Measurements from ENCODE around the gene ICAM1. TPM values are rescaled to one million over a fixed set of nuclear protein-coding genes. Genes with fewer than 3 reads are reported as not detected.

ICAM1 gene
- total and polyA plus RNA-seq, 2 donors (not counting 1 experiment from before 2014, with no cell fraction given), result 8.9 to 15.2 TPM

GRCh38 chr19:10293637-10294367 lies 22.9 kb downstream of the ICAM1 start:
- TF ChIP-seq, protein P1, sequence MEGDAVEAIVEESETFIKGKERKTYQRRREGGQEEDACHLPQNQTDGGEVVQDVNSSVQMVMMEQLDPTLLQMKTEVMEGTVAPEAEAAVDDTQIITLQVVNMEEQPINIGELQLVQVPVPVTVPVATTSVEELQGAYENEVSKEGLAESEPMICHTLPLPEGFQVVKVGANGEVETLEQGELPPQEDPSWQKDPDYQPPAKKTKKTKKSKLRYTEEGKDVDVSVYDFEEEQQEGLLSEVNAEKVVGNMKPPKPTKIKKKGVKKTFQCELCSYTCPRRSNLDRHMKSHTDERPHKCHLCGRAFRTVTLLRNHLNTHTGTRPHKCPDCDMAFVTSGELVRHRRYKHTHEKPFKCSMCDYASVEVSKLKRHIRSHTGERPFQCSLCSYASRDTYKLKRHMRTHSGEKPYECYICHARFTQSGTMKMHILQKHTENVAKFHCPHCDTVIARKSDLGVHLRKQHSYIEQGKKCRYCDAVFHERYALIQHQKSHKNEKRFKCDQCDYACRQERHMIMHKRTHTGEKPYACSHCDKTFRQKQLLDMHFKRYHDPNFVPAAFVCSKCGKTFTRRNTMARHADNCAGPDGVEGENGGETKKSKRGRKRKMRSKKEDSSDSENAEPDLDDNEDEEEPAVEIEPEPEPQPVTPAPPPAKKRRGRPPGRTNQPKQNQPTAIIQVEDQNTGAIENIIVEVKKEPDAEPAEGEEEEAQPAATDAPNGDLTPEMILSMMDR (conservative IDR thresholded peaks at IDR 0.05 in 1 of 2, IDR thresholded peaks at IDR 0.05 in 1 of 2; ENCODE audit: low read depth in 1 of 2, low read length in 2 of 2), result no peak
- TF ChIP-seq EZH2 (IDR thresholded peaks at IDR 0.05; ENCODE audit: low read length, missing control alignments), result no peak
- DNase-seq (ENCODE audit: low read depth in 2 of 2), result no peak
- Histone ChIP-seq H3K4me1 (ENCODE audit: control insufficient read depth, extremely low read depth, insufficient read depth, low read length) (peaks cover 13% of the 10 kb centered on the region), H4K20me1 (ENCODE audit: control insufficient read depth, extremely low read depth, insufficient read depth, low read length) (no peaks in the 10 kb centered on the region), H3K4me3 (replicated peaks in 1 of 4; ENCODE audit: control extremely low read depth in 1 of 4, insufficient read depth in 1 of 4, low read depth in 3 of 4, low read length in 4 of 4) (no peak overlapping the region), H3K27ac (ENCODE audit: insufficient read depth, low read length) (no peak overlapping the region), H3K27me3 (ENCODE audit: control insufficient read depth, insufficient read depth, low read length) (peaks cover 49% of the 10 kb centered on the region), H3K4me2 (ENCODE audit: extremely low read depth, insufficient read depth, low read length) (no peak overlapping the region), H2AFZ (ENCODE audit: low read length) (no peak overlapping the region), H3K79me2 (ENCODE audit: control insufficient read depth, insufficient read depth, low read length) (no peaks in the 10 kb centered on the region), H3K9ac (ENCODE audit: insufficient read depth, low read length) (no peak overlapping the region), H3K9me3 (ENCODE audit: control insufficient read depth, insufficient read depth, low read depth, low read length) (no peaks in the 10 kb centered on the region), H3K36me3 (ENCODE audit: control insufficient read depth, insufficient read depth, low read length) (no peaks in the 10 kb centered on the region)

DNA sequence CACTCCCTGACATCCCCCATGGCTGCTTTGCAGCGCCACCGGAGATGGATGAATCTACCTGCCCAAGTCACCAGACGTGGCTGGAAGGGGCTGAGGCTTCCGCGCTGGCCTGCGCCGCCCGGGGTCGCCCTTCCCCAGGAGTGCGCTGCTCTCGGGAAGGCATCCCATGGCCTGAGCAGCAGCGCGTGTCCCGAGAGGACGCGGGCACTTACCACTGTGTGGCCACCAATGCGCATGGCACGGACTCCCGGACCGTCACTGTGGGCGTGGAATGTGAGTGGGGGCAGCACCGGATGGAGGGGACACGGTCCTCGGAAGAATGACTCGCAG lies 23.4 kb downstream of the ICAM1 start:
- Histone ChIP-seq H2AFZ (ENCODE audit: low read length) (no peak overlapping the region), H3K4me1 (ENCODE audit: control insufficient read depth, extremely low read depth, insufficient read depth, low read length) (peaks cover 13% of the 10 kb centered on the region), H4K20me1 (ENCODE audit: control insufficient read depth, extremely low read depth, insufficient read depth, low read length) (no peaks in the 10 kb centered on the region), H3K79me2 (ENCODE audit: control insufficient read depth, insufficient read depth, low read length) (no peaks in the 10 kb centered on the region), H3K27ac (ENCODE audit: insufficient read depth, low read length) (no peak overlapping the region), H3K9ac (ENCODE audit: insufficient read depth, low read length) (no peak overlapping the region), H3K4me3 (replicated peaks in 1 of 4; ENCODE audit: control extremely low read depth in 1 of 4, insufficient read depth in 1 of 4, low read depth in 3 of 4, low read length in 4 of 4) (no peak overlapping the region), H3K36me3 (ENCODE audit: control insufficient read depth, insufficient read depth, low read length) (no peaks in the 10 kb centered on the region), H3K27me3 (ENCODE audit: control insufficient read depth, insufficient read depth, low read length) (peaks cover 49% of the 10 kb centered on the region), H3K9me3 (ENCODE audit: control insufficient read depth, insufficient read depth, low read depth, low read length) (no peaks in the 10 kb centered on the region), H3K4me2 (ENCODE audit: extremely low read depth, insufficient read depth, low read length) (no peak overlapping the region)
- no peak for DNase-seq (ENCODE audit: low read depth in 2 of 2)
- TF ChIP-seq EZH2 (IDR thresholded peaks at IDR 0.05; ENCODE audit: low read length, missing control alignments), result peak; percentile 2
- TF ChIP-seq, protein P1 (conservative IDR thresholded peaks at IDR 0.05 in 1 of 2, IDR thresholded peaks at IDR 0.05 in 1 of 2; ENCODE audit: low read depth in 1 of 2, low read length in 2 of 2), result no peak

DNA sequence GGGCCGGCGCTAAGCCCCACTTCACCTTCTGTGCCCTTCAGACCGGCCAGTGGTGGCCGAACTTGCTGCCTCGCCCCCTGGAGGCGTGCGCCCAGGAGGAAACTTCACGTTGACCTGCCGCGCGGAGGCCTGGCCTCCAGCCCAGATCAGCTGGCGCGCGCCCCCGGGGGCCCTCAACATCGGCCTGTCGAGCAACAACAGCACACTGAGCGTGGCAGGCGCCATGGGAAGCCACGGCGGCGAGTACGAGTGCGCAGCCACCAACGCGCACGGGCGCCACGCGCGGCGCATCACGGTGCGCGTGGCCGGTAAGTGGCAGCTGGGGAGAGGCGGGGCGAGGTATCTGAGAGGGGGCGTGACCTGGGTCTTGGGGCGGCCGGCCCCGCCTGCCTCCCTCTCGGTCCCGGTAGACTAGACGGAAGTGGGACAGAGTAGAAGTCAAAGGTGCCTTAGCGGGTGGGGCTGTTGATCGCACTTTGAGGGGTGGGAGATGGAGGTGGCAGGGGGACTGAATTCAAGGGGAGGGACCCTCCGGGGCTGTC lies 24.5 kb downstream of the ICAM1 start:
- H3K4me1 ChIP-seq (ENCODE audit: control insufficient read depth, extremely low read depth, insufficient read depth, low read length), result peaks cover 8% of the 10 kb centered on the region
- no peaks in the 10 kb centered on the region for H3K9me3 ChIP-seq (ENCODE audit: control insufficient read depth, insufficient read depth, low read depth, low read length)
- H3K79me2 ChIP-seq (ENCODE audit: control insufficient read depth, insufficient read depth, low read length), result no peaks in the 10 kb centered on the region
- no peaks in the 10 kb centered on the region for H3K36me3 ChIP-seq (ENCODE audit: control insufficient read depth, insufficient read depth, low read length)
- H3K27ac ChIP-seq (ENCODE audit: insufficient read depth, low read length), result no peak overlapping the region
- peaks cover 44% of the 10 kb centered on the region for H3K27me3 ChIP-seq (ENCODE audit: control insufficient read depth, insufficient read depth, low read length)
- no peak overlapping the region for H3K4me3 ChIP-seq (replicated peaks in 1 of 4; ENCODE audit: control extremely low read depth in 1 of 4, insufficient read depth in 1 of 4, low read depth in 3 of 4, low read length in 4 of 4)
- H4K20me1 ChIP-seq (ENCODE audit: control insufficient read depth, extremely low read depth, insufficient read depth, low read length), result no peaks in the 10 kb centered on the region
- TF ChIP-seq, protein P1 (conservative IDR thresholded peaks at IDR 0.05 in 1 of 2, IDR thresholded peaks at IDR 0.05 in 1 of 2; ENCODE audit: low read depth in 1 of 2, low read length in 2 of 2), result no peak
- TF ChIP-seq EZH2 (IDR thresholded peaks at IDR 0.05; ENCODE audit: low read length, missing control alignments), result no peak
- no peak overlapping the region for H3K9ac ChIP-seq (ENCODE audit: insufficient read depth, low read length)
- DNase-seq (ENCODE audit: low read depth in 2 of 2), result no peak
- peak overlapping the region; percentile 23 for H3K4me2 ChIP-seq (ENCODE audit: extremely low read depth, insufficient read depth, low read length)
- no peak overlapping the region for H2AFZ ChIP-seq (ENCODE audit: low read length)

All from fibroblast of lung (primary cell).